GM10248 (cell line): Measurements from ENCODE around the gene MAN1C1.

ENCODE experiments used
- CTCF ChIA-PET: fragments of 300-600 bp; sonication (Branson Sonifier 250); formaldehyde crosslinking; extraction: SDS; loops from one replicate; lab custom pipeline; 2021; ENCODE audit warnings: antibody characterized with exemption; lab: Yijun Ruan, JAX
- POLR2A ChIA-PET: fragments of 350-650 bp; sonication (Branson Sonifier 250); formaldehyde crosslinking; extraction: SDS; loops from one replicate; lab custom pipeline; 2020; ENCODE audit warnings: antibody characterized with exemption; lab: Yijun Ruan, JAX
- DNase-seq: peaks from one replicate; pipeline ENCODE4 v3.0.0; 2012; ENCODE audit errors: extremely low spot score
- TF ChIP-seq, protein P1 (sequence below): IDR thresholded peaks from 2 replicates; pipeline ENCODE4 v1.5.1; 2012; ENCODE audit warnings: mild to moderate bottlenecking, low read depth; ENCODE audit errors: extremely low read depth, missing control alignments, control extremely low read depth

MAN1C1 gene

GRCh38 chr1:25668931-25669573 lies 52.5 kb downstream of the MAN1C1 start:
- CTCF ChIA-PET = interaction anchor here (1.6 kb wide), 1 partner anchor 14 kb away, joined by 5 read pairs; no protein-coding TSS in a partner anchor
- no peak for DNase-seq
- POLR2A ChIA-PET = no interaction called here
- TF ChIP-seq, protein P1, sequence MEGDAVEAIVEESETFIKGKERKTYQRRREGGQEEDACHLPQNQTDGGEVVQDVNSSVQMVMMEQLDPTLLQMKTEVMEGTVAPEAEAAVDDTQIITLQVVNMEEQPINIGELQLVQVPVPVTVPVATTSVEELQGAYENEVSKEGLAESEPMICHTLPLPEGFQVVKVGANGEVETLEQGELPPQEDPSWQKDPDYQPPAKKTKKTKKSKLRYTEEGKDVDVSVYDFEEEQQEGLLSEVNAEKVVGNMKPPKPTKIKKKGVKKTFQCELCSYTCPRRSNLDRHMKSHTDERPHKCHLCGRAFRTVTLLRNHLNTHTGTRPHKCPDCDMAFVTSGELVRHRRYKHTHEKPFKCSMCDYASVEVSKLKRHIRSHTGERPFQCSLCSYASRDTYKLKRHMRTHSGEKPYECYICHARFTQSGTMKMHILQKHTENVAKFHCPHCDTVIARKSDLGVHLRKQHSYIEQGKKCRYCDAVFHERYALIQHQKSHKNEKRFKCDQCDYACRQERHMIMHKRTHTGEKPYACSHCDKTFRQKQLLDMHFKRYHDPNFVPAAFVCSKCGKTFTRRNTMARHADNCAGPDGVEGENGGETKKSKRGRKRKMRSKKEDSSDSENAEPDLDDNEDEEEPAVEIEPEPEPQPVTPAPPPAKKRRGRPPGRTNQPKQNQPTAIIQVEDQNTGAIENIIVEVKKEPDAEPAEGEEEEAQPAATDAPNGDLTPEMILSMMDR = no peak

DNA sequence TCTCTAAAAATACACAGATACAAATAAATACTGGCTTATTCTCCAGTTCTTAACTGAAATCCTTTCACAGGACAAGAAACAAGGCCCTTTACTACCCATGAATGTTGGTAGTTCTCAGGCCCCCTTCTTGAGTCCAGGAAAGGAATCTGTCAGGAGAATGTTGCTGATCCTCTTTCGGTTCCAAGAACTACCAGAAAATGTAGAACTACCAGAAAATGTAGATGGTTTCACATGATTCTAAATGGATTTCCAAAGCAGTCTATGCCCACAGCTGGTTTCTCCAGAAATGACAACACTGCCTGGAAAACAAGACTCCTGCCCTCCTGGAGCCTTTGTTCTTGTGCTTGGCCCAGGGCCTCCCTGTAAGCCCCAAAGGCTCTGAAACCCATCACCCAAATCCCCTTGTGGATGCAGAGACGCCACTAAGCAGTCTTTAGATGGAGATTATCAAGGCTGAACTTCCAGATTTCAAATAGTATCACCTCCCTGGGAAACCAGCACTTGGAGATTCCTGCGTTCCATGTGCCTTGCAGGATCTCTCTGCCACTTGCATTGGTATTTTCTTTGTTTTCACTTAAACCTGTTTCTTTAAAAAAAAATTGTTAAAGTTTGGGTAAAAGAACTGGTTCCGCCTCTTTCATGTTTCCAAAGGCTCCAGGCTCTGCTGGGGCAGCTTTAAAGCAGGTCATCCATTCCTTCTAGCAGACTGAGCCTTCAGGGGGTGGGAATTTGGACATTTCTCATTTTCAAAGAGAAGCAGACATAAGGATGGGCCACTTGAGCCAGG lies 53.4 kb downstream of the MAN1C1 start:
- ChIA-PET POLR2A (no interaction called here), CTCF (interaction anchor here (1.6 kb wide), 1 partner anchor 15 kb away, joined by 5 read pairs; no protein-coding TSS in a partner anchor)
- no peak for DNase-seq
- TF ChIP-seq, protein P1 = no peak

GRCh38 chr1:25671929-25672328 lies 55.3 kb downstream of the MAN1C1 start:
- TF ChIP-seq, protein P1 = no peak
- POLR2A ChIA-PET = no interaction called here
- CTCF ChIA-PET = no interaction called here
- no peak for DNase-seq

DNA sequence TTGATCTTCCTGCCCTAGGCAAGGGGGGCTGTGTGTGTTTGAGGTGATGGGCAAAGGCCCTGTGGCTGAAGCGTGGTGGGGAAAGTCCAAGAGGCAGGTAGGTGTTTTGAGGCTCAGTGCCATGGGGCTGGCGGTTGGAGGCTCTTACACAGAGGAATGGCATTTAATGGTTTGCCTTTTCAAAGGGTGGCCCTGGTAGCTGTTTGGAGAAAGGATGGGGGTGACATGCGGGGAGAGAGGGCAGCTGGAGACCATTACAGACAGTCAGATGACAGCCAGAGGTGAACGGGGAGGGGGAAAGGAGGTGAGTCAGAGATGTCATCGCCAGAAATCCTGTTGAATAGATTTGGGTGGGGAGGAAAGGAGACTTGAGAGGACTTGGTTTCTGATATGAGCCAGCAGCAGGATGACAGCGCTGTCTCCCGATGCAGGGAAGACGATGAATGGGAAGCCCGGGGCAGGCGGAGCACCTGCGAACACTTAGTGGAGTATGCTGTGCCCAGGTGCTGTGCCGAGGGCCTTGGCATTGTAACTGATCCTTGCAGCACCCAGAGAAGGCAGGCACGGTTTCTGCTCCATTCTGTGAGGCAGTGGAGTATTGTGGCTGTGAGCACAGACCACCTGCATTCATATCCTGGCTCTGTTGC lies 56.3 kb downstream of the MAN1C1 start:
- TF ChIP-seq, protein P1 = no peak
- ChIA-PET CTCF (no interaction called here), POLR2A (no interaction called here)
- no peak for DNase-seq

GRCh38 chr1:25673456-25673855 lies 56.9 kb downstream of the MAN1C1 start:
- POLR2A ChIA-PET = no interaction called here
- DNase-seq = no peak
- TF ChIP-seq, protein P1 = no peak
- CTCF ChIA-PET = no interaction called here

- ChIA-PET CTCF (no interaction called here), POLR2A (no interaction called here)
- DNase-seq = no peak
- TF ChIP-seq, protein P1 = no peak
Observed at GRCh38 chr1:25673962-25674806, 57.6 kb downstream of the MAN1C1 start.
